Glomerular endothelial cell (primary cell): ENCODE data around the gene UGT1A6. TPM values are rescaled to one million over a fixed set of nuclear protein-coding genes. Genes with fewer than 3 reads are reported as not detected.

Experiments used
- DNase-seq: peaks from one replicate; pipeline ENCODE4 v3.0.0-alpha.2; 2011; ENCODE audit warnings: low read depth, low spot score; ENCODE audit errors: extremely low read depth
- total RNA-seq: library from RNA; depleted of rRNA; stranded (reverse); fragments of >200 nt; gene quantifications from 2 replicates; pipeline ENCODE4 v1.2.3, GENCODE V29; 2015

UGT1A6 gene
- total RNA-seq, 1 donor from 2014 or later: not detected

DNA sequence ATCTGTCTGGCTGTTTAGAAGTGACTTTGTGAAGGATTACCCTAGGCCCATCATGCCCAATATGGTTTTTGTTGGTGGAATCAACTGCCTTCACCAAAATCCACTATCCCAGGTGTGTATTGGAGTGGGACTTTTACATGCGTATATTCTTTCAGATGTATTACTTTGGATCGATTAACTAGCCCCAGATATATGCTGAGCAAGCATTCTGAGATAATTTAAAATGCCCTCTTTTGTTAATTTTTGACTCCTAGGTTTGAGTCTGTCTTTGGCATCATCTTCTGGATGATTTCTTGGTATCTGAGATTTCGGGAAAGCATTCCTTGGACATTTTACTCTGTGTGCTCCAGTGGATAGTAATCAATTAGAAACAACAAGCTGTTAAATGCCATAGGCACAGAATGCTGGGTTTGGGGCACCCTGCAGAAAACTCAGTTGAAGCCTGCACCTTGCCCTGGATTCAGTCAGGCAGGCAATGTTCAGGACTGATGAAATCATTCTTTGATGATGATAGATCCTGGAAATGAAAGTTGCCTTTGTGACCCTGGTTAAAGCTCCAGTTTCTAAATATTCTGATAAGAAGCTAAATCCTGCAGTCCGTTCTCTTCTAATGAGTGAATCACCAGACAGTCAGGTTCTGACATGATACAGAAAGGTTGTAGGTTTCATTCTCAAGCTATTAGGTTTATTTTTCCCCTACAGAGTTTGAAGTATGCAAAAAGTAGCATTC lies 68.5 kb downstream of the UGT1A6 start:
- DNase-seq: no peak

DNA sequence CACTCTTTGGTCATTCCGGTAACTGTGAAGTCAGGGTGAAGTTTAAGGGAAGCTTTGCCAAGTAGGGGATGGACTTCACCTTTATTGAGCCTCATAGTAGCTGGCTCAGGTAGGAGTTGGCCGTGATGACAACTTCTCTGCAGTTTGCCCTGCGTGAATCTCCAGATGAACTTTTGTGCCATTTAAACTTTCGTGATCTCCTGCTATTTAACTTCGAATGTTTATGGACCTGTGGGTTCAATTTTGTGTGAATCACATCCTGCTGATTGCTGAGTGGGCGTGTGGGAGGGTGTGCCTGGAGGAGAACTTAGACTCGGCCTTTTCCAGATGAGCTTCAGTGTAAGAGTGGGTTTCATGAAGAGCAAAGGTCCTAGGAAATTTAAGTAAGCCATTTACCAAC lies 71.6 kb downstream of the UGT1A6 start:
- DNase-seq: no peak

DNA sequence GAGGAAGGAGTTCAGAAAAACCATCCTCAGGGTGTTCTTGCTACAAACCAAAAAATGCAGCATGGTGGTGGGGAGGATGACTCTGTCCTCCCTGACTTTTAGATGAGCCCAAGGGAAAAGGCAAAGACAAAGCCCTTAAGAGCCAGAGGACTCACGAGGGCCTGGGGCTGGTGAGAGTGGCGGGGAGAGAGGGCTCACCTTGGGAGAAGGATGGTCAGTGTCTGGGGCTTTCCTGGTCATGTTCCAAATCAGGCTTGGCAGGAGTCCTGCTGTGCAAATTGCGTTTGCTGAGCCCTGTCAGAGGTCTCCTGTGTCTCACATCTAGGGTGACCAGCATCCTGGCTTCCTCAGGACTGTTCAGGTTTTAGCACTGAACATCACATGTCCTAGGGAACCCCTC lies 72.1 kb downstream of the UGT1A6 start:
- no peak for DNase-seq

DNA sequence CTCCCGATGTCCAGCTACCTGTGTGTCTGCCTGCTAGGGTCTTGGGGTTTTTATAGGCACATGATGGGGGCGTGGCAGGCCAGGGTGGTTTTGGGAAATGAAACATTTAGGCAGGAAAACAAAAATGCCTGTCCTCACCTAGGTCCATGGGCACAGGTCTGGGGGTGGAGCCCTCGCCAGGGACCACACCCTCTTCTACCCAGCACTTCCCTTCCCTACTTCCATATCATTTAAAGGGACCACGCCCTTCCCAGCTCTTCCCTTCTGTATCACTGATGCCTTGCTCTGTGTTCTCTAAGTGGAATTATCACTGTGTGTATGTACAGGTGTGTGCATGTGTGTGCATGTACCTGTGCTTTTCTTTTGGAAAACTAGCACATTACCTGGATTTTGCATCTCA lies 73.7 kb downstream of the UGT1A6 start:
- no peak for DNase-seq

DNA sequence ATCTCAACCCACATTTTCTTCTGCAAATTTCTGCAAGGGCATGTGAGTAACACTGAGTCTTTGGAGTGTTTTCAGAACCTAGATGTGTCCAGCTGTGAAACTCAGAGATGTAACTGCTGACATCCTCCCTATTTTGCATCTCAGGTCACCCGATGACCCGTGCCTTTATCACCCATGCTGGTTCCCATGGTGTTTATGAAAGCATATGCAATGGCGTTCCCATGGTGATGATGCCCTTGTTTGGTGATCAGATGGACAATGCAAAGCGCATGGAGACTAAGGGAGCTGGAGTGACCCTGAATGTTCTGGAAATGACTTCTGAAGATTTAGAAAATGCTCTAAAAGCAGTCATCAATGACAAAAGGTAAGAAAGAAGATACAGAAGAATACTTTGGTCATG lies 75.4 kb downstream of the UGT1A6 start:
- no peak for DNase-seq

DNA sequence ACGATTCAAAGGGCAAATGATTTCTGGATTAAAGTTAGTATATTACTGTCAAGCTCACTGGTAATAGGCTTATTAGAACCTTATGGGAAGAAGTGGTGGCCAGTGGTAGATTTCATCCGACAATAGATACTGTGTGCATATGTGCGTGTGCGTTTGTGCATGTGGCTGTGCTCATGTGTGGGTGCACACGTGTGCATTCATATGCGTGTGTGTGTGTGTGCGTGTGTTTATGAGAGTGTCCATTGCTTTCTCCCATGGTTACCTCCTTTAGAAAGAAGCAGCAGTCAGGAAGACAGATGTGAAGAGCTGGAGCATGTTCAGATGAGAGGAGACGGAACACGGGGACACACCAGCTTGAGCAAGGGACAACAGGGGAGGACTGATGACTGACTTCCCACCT lies 76.6 kb downstream of the UGT1A6 start:
- no peak for DNase-seq

DNA sequence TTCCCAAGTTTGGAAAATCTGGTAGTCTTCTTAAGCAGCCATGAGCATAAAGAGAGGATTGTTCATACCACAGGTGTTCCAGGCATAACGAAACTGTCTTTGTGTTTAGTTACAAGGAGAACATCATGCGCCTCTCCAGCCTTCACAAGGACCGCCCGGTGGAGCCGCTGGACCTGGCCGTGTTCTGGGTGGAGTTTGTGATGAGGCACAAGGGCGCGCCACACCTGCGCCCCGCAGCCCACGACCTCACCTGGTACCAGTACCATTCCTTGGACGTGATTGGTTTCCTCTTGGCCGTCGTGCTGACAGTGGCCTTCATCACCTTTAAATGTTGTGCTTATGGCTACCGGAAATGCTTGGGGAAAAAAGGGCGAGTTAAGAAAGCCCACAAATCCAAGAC lies 79.5 kb downstream of the UGT1A6 start:
- DNase-seq: no peak

DNA sequence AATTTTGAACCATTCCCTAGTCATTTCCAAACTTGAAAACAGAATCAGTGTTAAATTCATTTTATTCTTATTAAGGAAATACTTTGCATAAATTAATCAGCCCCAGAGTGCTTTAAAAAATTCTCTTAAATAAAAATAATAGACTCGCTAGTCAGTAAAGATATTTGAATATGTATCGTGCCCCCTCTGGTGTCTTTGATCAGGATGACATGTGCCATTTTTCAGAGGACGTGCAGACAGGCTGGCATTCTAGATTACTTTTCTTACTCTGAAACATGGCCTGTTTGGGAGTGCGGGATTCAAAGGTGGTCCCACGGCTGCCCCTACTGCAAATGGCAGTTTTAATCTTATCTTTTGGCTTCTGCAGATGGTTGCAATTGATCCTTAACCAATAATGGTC lies 79.9 kb downstream of the UGT1A6 start:
- DNase-seq: no peak

DNA sequence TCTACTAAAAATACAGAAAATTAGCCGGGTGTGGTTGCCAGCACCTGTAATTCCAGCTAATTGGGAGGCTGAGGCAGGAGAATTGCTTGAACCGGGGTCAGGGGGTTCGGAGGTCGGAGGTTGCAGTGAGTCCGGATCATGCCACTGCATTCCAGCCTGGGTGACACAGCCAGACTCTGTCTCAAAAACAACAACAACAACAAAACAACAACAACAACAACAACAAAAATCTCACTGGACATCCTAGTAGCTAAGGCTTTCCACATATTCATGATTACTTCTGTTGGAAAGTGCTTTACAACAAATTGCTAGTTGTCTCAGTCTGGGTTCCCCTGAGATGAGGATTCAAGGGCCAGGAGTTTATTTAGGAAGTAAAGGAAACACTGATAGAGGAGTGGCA lies 81.2 kb downstream of the UGT1A6 start:
- no peak for DNase-seq

DNA sequence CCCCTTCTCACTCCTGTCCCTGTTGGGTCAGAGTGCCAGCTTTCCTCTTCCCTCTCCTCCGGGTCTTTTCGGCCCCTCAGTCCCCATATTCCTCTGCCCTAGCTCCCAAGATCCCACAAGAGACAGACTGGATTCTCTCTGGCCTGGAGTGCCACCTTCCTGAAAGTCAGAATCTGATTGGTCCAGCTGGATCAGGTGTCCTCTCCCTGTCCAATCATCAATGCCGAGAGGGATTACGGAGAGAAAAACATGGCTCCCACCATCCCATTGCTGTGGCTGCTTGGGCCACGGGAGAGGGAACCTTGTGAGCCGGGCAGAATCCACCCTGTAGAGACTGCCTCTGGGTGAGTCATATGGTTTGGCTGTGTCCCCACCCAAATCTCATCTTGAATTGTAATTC lies 82.7 kb downstream of the UGT1A6 start:
- no peak for DNase-seq

DNA sequence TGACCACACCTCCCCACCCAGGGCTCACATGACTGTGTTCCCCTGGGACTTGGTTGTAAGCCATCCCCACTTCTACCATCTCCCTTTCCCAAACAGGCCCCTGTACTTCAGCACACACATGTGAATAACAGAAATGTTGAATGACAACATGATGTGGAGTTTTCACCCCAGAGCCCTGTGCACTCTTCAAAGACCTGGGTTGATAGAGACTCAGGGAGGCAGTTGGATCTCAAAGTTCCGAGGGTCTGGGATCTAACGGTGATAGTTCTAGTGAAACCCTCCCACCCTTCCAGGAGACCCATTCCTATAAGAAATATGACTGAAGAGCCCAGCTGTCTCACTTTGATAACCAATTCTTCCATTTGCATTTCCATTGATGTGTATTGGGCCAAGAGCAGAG lies 85.3 kb downstream of the UGT1A6 start, which contains the start of gene MROH2A:
Gene MROH2A (plus strand): TSS at position 301 of the 400 bp plus-strand sequence. CDS start 1,029 bp downstream, outside the sequence.
- DNase-seq: no peak

DNA sequence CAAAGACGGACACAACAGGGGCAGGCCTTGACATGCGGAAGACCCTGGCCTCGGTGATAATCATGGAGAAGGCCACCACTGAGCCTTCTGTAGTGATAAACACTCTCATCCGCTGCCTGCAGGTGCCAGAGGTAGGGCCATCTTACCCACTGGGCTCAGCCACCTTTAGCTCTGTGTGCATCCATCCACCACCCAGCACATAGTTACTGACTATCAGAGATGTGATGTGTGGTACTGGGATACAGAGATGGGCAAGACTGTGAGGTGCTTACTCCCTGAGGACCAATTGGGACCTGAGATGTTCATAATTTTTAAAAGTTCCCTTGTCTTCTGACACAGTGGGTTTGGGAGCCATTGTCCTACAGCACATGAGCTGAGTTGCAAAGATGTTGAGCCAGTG lies 87.0 kb downstream of the UGT1A6 start:
- no peak for DNase-seq

DNA sequence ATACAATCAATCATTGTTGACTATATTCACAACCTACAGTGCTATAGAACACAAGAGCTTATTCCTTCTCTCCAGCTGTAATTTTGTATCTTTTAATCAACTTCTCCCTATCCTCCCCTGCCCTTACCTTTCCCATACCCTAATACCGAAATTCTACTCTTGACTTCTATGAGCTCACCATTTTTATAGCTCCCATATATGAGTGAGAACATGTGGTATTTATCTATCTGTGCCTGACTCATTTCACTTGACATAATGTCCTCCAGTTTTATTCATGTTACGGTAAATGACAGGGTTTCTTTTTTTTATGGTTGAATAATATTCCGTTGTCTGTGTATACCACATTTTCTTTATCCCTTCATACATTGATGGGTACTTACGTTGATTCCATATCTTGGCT lies 88.1 kb downstream of the UGT1A6 start:
- DNase-seq: no peak

DNA sequence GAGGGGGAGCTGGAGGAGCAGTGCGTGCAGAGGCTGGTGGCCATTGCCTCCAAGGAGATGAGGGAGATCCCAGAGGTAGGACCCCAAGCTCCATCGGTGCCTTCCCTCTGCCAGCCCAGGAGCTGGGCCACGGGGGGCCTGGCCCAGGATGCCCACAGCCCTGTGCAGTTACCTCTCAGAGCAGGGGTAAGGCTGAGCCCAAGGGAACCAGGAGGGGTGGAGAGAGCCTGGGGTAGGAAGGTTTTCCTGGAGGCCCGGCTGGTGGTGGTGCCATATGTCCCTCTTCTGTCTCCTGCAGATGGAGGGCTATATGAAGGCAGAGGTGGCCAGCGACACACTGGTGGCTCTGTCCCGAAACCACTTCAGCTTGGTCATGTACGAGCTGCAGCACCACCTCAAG lies 96.9 kb downstream of the UGT1A6 start:
- DNase-seq: no peak

DNA sequence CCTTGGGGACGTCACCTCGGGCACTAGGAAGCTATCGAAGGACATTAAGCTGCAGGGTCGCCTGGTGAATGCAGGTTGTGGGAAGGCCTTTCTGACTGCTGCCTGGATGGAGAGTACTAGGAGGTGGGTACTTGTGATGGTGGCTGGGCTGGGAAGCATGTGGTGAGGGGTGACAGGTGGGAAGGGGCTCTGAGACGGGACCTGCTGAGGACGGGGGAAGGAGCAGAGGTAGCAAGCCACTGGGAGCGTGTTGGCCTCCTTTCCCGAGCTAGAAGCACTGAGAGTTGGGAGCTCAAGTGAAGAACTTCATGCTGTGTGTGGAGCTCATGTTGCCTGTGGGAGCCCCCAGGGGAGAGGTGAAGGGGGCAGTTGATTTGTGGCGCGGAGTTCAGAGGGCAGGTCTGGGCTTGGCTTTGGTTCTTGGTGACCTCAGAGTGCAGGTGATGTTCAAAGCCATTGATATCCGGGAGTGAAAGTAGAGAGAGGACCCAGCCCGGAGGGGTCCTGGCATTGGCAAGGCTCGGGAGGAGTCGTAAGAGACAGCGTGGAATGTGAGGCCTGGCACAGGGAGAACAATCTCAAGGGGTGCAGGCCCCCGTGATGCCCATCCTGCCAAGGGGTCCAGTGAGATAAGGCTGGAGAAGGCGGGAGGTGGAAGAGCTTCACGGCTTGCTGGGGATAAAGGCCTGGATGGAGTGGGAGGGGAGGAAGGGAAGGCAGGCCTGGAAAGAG lies 98.6 kb downstream of the UGT1A6 start:
- no peak for DNase-seq

DNA sequence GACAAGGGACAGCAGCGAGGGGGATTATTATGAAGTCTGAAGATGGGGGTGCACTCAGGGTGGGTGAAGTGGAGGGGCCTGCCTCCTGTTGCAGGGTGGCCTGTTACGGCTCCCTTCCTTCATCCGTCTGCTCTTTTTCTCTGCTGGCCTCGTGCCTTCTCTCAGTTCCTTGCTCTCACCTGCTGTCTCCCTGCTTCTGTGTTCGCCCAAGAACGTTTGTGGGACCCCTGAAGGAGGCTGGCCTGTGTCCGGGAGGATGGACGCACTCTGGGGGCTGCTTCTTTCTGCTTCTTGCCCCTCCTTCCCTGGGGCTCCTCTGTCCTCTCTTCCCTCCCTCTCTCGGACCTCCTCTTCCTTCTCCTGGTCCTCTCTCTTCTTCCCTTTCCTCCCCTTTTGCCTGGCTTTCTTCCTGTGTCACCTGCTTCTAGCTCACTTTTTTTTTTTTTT lies 99.2 kb downstream of the UGT1A6 start:
- no peak for DNase-seq

DNA sequence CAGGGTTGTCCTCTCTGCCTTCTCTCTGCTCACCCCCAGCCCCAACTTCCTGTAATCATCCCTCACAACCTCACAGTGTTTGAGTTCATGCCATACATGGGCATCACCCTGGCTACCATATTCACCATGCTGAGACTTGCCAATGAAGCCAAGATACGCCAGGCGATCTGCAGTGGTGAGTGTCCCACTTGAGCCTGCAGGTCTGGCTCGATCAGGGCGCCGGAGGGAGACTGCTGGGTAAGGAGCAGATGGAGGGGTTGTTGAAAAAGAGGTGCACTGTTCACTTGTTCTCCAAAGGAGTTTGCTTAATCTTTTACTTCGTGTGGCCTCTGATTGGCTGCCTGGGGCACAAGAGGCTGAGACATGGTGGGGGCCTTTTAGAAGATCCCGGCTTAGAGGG lies 100.0 kb downstream of the UGT1A6 start:
- DNase-seq: no peak

DNA sequence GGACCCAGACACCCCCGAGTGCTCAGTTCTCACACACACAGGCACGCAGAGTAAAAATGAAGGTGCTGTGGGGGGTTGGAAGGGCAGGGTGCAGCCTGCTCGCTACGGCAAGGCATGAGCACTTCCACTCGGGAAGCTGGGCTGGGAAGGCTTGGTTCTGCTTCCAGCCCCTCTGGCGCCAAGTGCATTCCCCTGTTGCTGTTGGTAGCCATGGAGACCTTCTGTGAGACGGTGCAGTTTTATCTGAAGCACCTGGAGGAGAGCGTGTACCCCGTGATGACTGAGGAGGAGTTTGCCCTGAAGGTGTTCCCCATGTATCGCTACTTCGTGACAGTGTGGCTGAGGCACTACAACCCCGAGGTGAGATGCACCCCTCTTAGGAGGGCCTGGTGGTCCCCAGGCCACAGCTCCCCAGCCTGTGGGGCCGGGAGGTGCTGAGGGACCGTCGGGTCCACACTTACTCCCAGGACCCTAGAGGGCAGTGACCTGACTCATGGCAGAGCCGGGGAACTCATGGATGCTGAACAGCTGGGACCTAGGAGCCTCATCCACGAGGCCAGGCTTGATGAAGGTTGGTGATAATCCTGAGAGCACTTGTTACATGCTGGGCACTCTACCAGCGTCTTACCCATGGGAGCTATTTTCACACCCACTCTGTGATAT lies 100.9 kb downstream of the UGT1A6 start:
- DNase-seq: no peak

DNA sequence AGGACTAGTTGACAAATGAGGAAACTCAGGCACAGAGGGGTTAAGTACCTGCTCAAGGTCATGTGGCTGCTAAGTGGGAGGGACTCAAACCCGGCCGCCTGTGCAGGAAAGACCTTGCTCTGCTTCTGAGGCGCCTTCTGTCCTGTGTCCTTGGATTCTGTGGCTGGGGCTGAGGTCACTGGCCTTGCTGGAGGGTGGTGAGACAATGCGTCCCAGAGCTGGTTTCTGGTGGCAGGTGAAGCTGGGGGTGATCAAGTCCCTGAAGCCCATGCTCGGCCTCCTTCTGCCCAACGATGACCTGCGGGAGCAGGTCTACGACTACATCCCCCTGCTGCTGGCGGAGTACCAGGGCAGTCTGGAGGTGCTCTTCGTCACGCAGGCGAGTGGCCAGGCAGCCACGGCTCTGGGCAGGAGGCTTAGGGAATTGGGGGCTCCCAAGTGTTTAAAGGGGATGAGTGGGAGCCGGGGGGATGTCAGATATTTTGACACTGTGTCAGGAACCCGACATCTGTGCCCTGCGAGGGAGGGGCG lies 101.5 kb downstream of the UGT1A6 start:
- DNase-seq: no peak

DNA sequence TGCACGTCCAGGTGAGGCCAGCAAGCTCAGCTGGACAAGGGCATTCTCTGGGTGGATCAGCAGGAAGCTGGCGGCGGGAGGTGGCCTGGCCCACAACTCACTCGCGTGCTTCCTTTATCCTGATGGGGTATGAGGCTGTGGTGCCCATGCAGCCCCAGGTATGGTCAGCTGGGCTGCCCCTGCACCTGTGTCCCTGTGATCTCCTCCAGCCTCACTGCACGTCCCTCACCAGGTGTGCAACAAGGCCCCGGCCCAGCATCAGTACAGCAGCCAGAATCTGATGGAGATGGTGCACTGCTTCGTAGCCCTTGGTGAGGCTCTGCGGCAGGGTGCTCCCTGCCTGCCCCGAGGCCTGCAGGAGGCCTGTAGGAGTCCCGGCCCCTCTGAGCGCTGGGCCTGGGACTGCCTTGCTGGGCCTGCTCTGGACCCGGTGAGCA lies 103.1 kb downstream of the UGT1A6 start:
- no peak for DNase-seq

DNA sequence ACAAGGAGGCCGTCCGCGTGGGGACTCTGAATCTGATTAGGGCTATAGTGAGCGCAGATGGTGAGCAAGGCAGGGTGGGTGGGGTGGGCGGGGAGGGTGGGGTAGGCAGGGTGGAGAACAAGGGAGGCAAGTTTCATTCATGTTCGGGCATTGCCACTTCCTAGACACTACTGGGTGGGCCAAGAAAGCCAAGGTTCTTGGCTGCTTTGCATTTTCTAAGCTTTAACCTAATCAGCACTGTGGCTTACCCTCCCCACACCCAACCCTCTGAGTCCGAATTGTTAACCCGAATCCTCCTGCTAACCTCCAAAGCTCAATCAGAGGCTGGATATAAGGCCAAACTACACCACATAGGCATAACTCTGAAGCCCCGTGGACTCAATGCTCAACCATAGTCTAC lies 103.6 kb downstream of the UGT1A6 start:
- no peak for DNase-seq
